ENCODE data around the gene RNU6-1.

GRCh38 chr15:67801926-67802914, 37.6 kb downstream of the RNU6-1 start:
- TF ChIP-seq JUND (IDR thresholded peaks at IDR 0.05) (no peak), CTCF (IDR thresholded peaks at IDR 0.05 in 2 of 3, conservative IDR thresholded peaks at IDR 0.05 in 1 of 3; ENCODE audit: borderline replicate concordance in 1 of 3, insufficient read depth in 1 of 3, low read depth in 2 of 3, low read length in 2 of 3) (no peak), POLR2A (IDR thresholded peaks at IDR 0.05; ENCODE audit: borderline replicate concordance, extremely low read depth, insufficient read depth, insufficient read length) (no peak), EZH2phosphoT487 (IDR thresholded peaks at IDR 0.05; ENCODE audit: borderline replicate concordance) (no peak), SP1 (IDR thresholded peaks at IDR 0.05; ENCODE audit: low read depth) (no peak), POLR2AphosphoS5 (IDR thresholded peaks at IDR 0.05; ENCODE audit: low read depth, low read length) (no peak), SRF (IDR thresholded peaks at IDR 0.05; ENCODE audit: low read depth) (no peak), ZNF274 (IDR thresholded peaks at IDR 0.05; ENCODE audit: low read depth, low read length) (no peak), EZH2 (IDR thresholded peaks at IDR 0.05) (no peak)

All from HCT116 (cell line).